NCI-H2107 treated with DMSO at 0.1 percent for 48 hours (cell line): ENCODE measurements around the gene BATF.

Experiments
- DNase-seq: peaks from one replicate; lab custom pipeline; 2025; ENCODE audit not compliant: unreplicated experiment; lab: John Stamatoyannopoulos, UW

Gene BATF

GRCh38 chr14:75591987-75592575, 69.8 kb downstream of the BATF start:
- no peak for DNase-seq

- no peak for DNase-seq
Measured at GRCh38 chr14:75595226-75595625, 73.0 kb downstream of the BATF start.
